22Rv1 (cell line): ENCODE results near the gene USP24.

ENCODE experiments used
- ZFX ChIP-seq: fragments of 450-650 bp; IDR thresholded peaks from 2 replicates; pipeline ENCODE4 v1.6.1; 2017; ENCODE audit warnings: antibody characterized with exemption, borderline replicate concordance
- TF ChIP-seq, protein P1 (sequence below): fragments of 450-650 bp; IDR thresholded peaks from 2 replicates; pipeline ENCODE4 v1.5.1; 2017; ENCODE audit warnings: mild to moderate bottlenecking

DNA sequence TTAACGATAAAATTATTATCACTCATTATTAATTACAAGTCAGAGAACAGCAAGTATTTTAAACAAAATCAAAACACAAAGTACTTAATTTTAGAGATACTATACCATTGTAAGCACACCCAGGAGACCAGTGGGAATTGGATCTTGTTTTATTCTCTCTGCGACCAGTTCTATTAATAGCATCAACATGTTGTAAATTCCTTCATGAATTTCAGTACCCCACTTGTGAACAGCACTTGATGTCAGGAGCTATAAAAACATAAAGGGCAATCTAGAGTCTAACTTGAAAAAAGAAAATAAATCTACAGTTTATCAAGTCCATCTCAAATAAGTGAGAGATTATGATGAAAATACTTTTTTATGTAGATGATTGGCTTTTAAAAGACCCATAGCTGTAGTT, 42.9 kb downstream of the USP24 start:
- TF ChIP-seq, protein P1, sequence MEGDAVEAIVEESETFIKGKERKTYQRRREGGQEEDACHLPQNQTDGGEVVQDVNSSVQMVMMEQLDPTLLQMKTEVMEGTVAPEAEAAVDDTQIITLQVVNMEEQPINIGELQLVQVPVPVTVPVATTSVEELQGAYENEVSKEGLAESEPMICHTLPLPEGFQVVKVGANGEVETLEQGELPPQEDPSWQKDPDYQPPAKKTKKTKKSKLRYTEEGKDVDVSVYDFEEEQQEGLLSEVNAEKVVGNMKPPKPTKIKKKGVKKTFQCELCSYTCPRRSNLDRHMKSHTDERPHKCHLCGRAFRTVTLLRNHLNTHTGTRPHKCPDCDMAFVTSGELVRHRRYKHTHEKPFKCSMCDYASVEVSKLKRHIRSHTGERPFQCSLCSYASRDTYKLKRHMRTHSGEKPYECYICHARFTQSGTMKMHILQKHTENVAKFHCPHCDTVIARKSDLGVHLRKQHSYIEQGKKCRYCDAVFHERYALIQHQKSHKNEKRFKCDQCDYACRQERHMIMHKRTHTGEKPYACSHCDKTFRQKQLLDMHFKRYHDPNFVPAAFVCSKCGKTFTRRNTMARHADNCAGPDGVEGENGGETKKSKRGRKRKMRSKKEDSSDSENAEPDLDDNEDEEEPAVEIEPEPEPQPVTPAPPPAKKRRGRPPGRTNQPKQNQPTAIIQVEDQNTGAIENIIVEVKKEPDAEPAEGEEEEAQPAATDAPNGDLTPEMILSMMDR, result no peak
- TF ChIP-seq ZFX, result no peak
